K562 (cell line): Measurements from ENCODE around the gene RABGAP1L. TPM values are rescaled to one million over a fixed set of nuclear protein-coding genes. Genes with fewer than 3 reads are reported as not detected.

Experiments used
- ATF2 ChIP-seq: sonication (generic); formaldehyde crosslinking; IDR thresholded peaks from 2 replicates; pipeline ENCODE4 v1.8.1; 2022; ENCODE audit warnings: missing genetic modification reagents
- KDM1A ChIP-seq, 2 experiments: fragments of 450-650 bp; IDR thresholded peaks; 2 replicates each; pipeline ENCODE4 v1.6.1; 2016; ENCODE audit warnings: mild to moderate bottlenecking in 2 of 2
- MNT ChIP-seq, 2 experiments: fragments of 450-650 bp; conservative IDR thresholded peaks; 2 replicates each; pipeline ENCODE4 v1.6.1; 2017; ENCODE audit warnings: mild to moderate bottlenecking in 2 of 2, moderate library complexity in 2 of 2
- NELFE ChIP-seq: IDR thresholded peaks from 2 replicates; pipeline ENCODE4 v1.6.1; 2011; ENCODE audit warnings: mild to moderate bottlenecking; ENCODE audit not compliant: insufficient read depth, insufficient read length
- NFE2L1 ChIP-seq: fragments of 450-650 bp; IDR thresholded peaks from 2 replicates; pipeline ENCODE4 v1.6.1; 2016; ENCODE audit warnings: missing genetic modification characterization, low read depth, mild to moderate bottlenecking, missing compliant biosample characterization, moderate library complexity, borderline replicate concordance
- polyA plus RNA-seq, 8 experiments: library from polyadenylated mRNA; depleted of rRNA in 4 of 8; stranded (reverse) in 5 of 8; unstranded in 3 of 8; fragments of >200 nt; fragmentation: Nextera tagmentation in 2 of 8; fragmentation: Illumina TruSeq in 1 of 8; extraction: Ambion mirVana in 2 of 8; extraction: Trizol in 1 of 8; gene quantifications; 2 replicates each; pipeline versions ENCODE4 v1.2.1 to v1.2.3, GENCODE V29; 2011 to 2014; ENCODE audit warnings: inconsistent platforms in 1 of 8, missing spikeins in 1 of 8
- total RNA-seq, 7 experiments: library from RNA; depleted of rRNA in 6 of 7; stranded (reverse); fragments of >200 nt in 6 of 7; fragmentation: Illumina TruSeq in 2 of 7; extraction: Trizol in 2 of 7; gene quantifications; 2 replicates each; pipeline versions ENCODE4 v1.2.1 to v1.2.3, GENCODE V29; 2011 to 2021; ENCODE audit warnings: low replicate concordance in 1 of 7
- TF ChIP-seq, protein P1 (sequence below): fragments of 250-450 bp; sonication (Bioruptor Pico); IDR thresholded peaks from 2 replicates; pipeline ENCODE4 v1.8.0; 2022; ENCODE audit warnings: moderate library complexity, mild to moderate bottlenecking, inconsistent platforms

Gene RABGAP1L
- total and polyA plus RNA-seq, 9 of the 15 experiments (the other 6 are each of a cell fraction or from before 2014, with no cell fraction given) = 16.5 to 44.9 (median 26.7) TPM

- TF ChIP-seq, protein P1, sequence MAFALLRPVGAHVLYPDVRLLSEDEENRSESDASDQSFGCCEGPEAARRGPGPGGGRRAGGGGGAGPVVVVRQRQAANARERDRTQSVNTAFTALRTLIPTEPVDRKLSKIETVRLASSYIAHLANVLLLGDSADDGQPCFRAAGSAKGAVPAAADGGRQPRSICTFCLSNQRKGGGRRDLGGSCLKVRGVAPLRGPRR = no peak
- TF ChIP-seq ATF2 = no peak
- TF ChIP-seq NFE2L1 = no peak
- TF ChIP-seq NELFE = no peak
- TF ChIP-seq MNT (conservative IDR thresholded peaks at IDR 0.05) = peak; percentile 85 to 90
- TF ChIP-seq KDM1A (IDR thresholded peaks at IDR 0.05) = no peak
These were observed 840.1 kb downstream of the RABGAP1L start (continued) for GRCh38 chr1:174999216-174999935.
